Right atrium auricular region (tissue), 2 donors: ENCODE results near the gene FAM50B. TPM values are rescaled to one million over a fixed set of nuclear protein-coding genes. Genes with fewer than 3 reads are reported as not detected.

ENCODE experiments used
- DNase-seq: peaks from one replicate; pipeline ENCODE4 v3.0.0-alpha.2; 2019; ENCODE audit warnings: low spot score
- H3K27ac ChIP-seq, 2 donors: fragments of 200-600 bp; sonication (generic); 1 replicate in 1 of 2; 2 replicates in 1 of 2; pipeline ENCODE4 v1.5.1; 2016 to 2019
- H3K27me3 ChIP-seq, 2 donors: fragments of 200-600 bp; sonication (generic); one replicate each; pipeline versions ENCODE4 v1.5.1 to v1.6.0; 2017 to 2019
- H3K36me3 ChIP-seq: fragments of 200-600 bp; sonication (generic); one replicate; pipeline ENCODE4 v1.5.1; 2016
- H3K4me1 ChIP-seq, 2 donors: fragments of 200-600 bp; sonication (generic); one replicate each; pipeline versions ENCODE4 v1.5.1 to v1.6.0; 2017 to 2019
- H3K4me3 ChIP-seq, 2 donors: fragments of 200-600 bp; sonication (generic); 1 replicate in 1 of 2; 2 replicates in 1 of 2; pipeline ENCODE4 v1.5.1; 2017 to 2019; ENCODE audit warnings: mild to moderate bottlenecking in 1 of 2, moderate library complexity in 1 of 2
- H3K9me3 ChIP-seq, 2 donors: fragments of 200-600 bp; sonication (generic); one replicate each; pipeline ENCODE4 v1.5.1; 2019
- total RNA-seq, 2 donors: library from RNA; depleted of rRNA; stranded (reverse); fragments of >200 nt; gene quantifications; one replicate each; pipeline ENCODE4 v1.1.0, GENCODE V29; 2016
- TF ChIP-seq, protein P1 (sequence below), 2 donors: fragments of 200-600 bp; sonication (generic); IDR thresholded peaks; one replicate each; pipeline ENCODE4 v1.5.1; 2019; ENCODE audit warnings: antibody characterized with exemption in 2 of 2

FAM50B gene
- total RNA-seq, 2 donors from 2014 or later: 10.0 to 19.6 TPM

DNA sequence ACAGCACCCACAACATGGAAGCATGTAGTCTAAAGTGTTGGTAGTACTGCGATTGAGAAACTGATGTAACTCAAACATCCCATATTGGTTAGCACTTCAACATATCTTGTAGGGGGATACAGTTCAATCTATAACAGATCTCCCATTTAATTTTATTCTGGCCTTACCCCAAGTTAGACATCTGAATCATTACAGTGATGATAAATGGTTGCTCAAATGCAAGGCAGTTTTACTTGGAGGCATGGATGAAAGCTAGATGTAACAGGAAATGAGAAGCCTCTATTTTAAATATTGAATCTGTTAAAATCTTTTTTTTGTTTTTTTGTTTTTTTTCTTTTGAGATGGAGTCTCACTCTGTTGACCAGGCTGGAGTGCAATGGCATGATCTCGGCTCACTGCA lies 44.2 kb upstream of the FAM50B start:
- Histone ChIP-seq H3K9me3 (no peaks in the 10 kb centered on the region), H3K4me3 (no peak overlapping the region), H3K36me3 (no peaks in the 10 kb centered on the region), H3K4me1 (peaks cover 0 to 45% of the 10 kb centered on the region in 2 donors), H3K27me3 (no peaks in the 10 kb centered on the region), H3K27ac (no peak overlapping the region)
- DNase-seq: no peak
- TF ChIP-seq, protein P1, sequence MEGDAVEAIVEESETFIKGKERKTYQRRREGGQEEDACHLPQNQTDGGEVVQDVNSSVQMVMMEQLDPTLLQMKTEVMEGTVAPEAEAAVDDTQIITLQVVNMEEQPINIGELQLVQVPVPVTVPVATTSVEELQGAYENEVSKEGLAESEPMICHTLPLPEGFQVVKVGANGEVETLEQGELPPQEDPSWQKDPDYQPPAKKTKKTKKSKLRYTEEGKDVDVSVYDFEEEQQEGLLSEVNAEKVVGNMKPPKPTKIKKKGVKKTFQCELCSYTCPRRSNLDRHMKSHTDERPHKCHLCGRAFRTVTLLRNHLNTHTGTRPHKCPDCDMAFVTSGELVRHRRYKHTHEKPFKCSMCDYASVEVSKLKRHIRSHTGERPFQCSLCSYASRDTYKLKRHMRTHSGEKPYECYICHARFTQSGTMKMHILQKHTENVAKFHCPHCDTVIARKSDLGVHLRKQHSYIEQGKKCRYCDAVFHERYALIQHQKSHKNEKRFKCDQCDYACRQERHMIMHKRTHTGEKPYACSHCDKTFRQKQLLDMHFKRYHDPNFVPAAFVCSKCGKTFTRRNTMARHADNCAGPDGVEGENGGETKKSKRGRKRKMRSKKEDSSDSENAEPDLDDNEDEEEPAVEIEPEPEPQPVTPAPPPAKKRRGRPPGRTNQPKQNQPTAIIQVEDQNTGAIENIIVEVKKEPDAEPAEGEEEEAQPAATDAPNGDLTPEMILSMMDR (IDR thresholded peaks at IDR 0.05): no peak

DNA sequence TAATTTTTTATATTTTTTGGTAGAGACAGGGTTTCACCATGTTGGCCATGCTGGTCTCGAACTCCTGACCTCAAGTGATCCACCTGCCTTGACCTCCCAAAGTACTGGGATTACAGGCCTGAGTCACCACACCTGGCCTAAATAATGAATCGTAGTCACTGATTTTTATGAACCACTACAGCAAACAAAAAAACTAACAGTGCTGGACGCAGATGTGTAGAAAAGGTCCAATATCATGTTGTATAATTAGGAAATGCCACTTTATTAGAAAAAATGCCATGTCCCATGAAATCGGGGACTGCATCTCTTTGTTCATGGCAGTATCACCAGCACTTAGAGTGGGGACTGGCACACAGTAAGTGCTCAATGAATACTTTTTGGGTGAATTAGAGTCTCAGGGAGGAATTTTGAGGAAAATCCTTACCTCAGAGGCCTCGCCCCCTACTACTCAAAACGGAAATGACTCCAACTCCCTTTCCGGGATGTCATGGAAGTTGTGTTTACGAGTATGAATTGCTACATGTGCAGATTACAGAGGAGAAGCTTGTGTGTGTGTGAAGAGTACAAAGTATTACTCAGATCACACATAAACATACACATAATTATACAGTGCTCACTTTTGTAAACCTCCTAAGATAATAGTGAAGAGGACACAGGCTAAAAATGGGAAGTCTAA lies 43.6 kb upstream of the FAM50B start:
- no peak for DNase-seq
- Histone ChIP-seq H3K36me3 (no peaks in the 10 kb centered on the region), H3K4me1 (peaks cover 0 to 42% of the 10 kb centered on the region in 2 donors), H3K27me3 (no peaks in the 10 kb centered on the region), H3K9me3 (no peaks in the 10 kb centered on the region), H3K4me3 (no peak overlapping the region), H3K27ac (peak overlapping the region; percentile 1 to 41)
- TF ChIP-seq, protein P1 (IDR thresholded peaks at IDR 0.05): no peak

DNA sequence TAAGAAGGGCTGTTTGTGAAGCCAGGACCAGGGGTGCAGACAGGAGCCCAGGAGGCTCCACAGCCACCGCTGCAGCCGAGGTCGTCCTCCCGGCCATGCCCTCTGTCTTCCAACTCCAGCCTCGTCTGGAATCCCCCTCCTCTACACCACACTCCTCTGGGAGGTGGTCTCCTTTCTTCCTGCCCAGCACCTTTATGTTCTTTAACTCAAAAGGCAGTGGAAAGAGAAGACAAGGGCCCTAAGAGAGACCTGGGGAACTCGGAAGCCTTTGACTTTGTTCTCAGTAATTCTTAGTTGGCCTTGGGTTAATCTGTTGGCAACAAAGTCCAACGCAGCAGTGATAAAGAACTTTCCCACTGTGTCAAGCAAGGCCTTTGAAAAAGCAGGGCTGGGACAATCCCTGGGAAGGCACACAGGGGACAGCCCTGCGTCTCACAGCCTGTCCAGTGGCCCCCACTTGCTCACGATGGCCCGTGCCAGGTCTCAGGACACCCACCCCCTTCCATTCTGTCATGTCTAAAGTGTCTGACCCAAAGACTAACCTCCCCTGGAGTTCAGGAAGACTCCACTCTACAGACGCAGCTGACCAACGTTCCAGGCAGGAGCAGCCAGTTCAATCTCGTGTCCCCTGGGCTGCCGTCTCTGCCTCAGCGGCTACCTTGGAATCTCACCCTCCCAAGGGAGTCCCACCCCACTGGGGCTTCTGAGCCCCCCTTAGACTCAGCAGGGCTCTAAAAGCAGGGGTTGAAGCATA lies 42.8 kb upstream of the FAM50B start:
- Histone ChIP-seq H3K27ac (peak overlapping the region; percentile 1 to 41), H3K9me3 (no peaks in the 10 kb centered on the region), H3K4me3 (no peak overlapping the region), H3K4me1 (peaks cover 0 to 35% of the 10 kb centered on the region in 2 donors), H3K27me3 (no peaks in the 10 kb centered on the region), H3K36me3 (no peaks in the 10 kb centered on the region)
- TF ChIP-seq, protein P1 (IDR thresholded peaks at IDR 0.05): no peak
- DNase-seq: no peak

DNA sequence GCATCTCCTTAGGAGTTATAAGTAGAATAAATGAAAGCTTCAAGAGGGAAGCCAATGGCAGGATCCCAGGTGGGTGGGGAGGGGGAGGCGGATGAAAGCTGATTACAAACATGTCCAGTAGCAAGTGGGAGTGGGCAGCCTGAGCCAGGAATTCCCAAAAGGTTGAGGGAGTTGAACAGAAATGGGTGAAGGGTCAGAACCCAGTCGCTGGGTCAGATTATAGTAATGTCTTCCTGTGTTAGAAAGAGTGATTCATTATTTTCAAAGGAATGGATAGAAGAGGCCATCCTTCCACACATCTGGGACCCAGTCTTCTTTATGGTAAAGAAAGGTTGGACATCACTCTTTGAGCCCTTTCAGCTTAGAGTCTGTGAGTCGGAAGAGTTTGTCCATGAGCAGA lies 41.0 kb upstream of the FAM50B start:
- H3K27ac ChIP-seq: peak overlapping the region in 1 of 2 donors; percentile 60
- no peak for DNase-seq
- H3K4me1 ChIP-seq: peaks cover 0 to 39% of the 10 kb centered on the region in 2 donors
- H3K9me3 ChIP-seq: no peaks in the 10 kb centered on the region
- H3K27me3 ChIP-seq: no peaks in the 10 kb centered on the region
- TF ChIP-seq, protein P1 (IDR thresholded peaks at IDR 0.05): no peak
- H3K36me3 ChIP-seq: no peaks in the 10 kb centered on the region
- no peak overlapping the region for H3K4me3 ChIP-seq

DNA sequence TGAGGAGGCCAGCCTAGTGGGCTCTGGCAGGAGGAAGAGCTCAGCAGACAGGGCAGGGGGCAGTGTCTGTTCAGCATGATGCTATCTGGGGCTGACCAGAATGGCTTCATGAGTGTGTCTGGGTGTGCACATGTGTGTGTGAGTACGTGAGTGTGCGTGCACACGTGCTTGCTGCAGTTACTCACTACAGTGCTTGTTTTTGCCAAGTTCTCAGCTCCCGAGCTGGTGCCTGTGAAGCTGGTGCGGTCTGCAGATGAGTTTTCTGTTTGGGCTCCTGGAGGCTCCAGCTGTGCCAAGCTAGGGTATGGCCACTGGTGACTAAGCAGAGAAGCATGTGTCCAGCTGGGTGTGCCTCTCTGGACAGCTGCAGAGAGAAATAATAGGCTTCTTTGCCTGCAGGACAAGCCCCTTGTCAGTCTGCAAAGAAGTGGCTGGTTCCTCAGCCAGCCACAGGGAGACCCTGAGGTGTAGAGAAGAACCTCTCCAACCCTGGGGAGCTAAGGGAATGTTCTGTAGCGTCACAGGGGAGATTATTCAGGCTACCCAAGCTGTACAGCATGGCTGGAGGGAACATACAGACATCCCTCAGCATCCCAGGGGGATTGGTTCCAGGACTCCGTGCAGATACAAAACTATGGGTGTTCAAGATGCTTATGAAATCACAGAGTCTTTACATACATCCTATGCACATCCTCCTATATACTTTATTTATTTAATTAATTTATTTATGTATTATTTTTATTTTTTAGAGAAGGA lies 40.2 kb upstream of the FAM50B start:
- H3K27ac ChIP-seq: peak overlapping the region in 1 of 2 donors; percentile 60
- peak; percentile 88 for DNase-seq
- no peaks in the 10 kb centered on the region for H3K27me3 ChIP-seq
- TF ChIP-seq, protein P1 (IDR thresholded peaks at IDR 0.05): peak in 1 of 2 donors; percentile 12
- no peaks in the 10 kb centered on the region for H3K9me3 ChIP-seq
- peaks cover 0 to 39% of the 10 kb centered on the region in 2 donors for H3K4me1 ChIP-seq
- no peaks in the 10 kb centered on the region for H3K36me3 ChIP-seq
- no peak overlapping the region for H3K4me3 ChIP-seq
